Loucy (cell line): ENCODE results near the gene PRRX2.

Experiments used
- H2AFZ ChIP-seq: fragments of 200-600 bp; sonication (generic); 2 replicates; pipeline ENCODE4 v1.6.0; 2016; ENCODE audit warnings: antibody characterized with exemption, mild to moderate bottlenecking, low read length, moderate library complexity
- H3F3A ChIP-seq: fragments of 200-600 bp; 2 replicates; pipeline ENCODE4 v1.6.0; 2016; ENCODE audit warnings: antibody characterized with exemption, low read depth, mild to moderate bottlenecking
- H3K27me3 ChIP-seq: fragments of 200-600 bp; sonication (generic); 2 replicates; pipeline ENCODE4 v1.6.1; 2014; ENCODE audit warnings: low read length, mild to moderate bottlenecking; ENCODE audit not compliant: insufficient read depth, poor library complexity, severe bottlenecking
- H3K36me3 ChIP-seq: fragments of 200-600 bp; sonication (generic); 2 replicates; pipeline ENCODE4 v1.6.1; 2016; ENCODE audit warnings: low read length; ENCODE audit not compliant: insufficient read depth
- H3K4me1 ChIP-seq: fragments of 200-600 bp; sonication (generic); 2 replicates; pipeline ENCODE4 v1.5.1; 2014; ENCODE audit warnings: low read length, mild to moderate bottlenecking; ENCODE audit not compliant: insufficient read depth, poor library complexity, severe bottlenecking
- H3K4me2 ChIP-seq: fragments of 200-600 bp; sonication (generic); 2 replicates; pipeline ENCODE4 v1.6.0; 2014; ENCODE audit warnings: antibody characterized with exemption, low read length, low read depth, mild to moderate bottlenecking; ENCODE audit not compliant: poor library complexity, severe bottlenecking
- H3K4me3 ChIP-seq: fragments of 200-600 bp; sonication (generic); 2 replicates; pipeline ENCODE4 v1.5.1; 2014; ENCODE audit warnings: low read length, mild to moderate bottlenecking, mixed read lengths; ENCODE audit not compliant: poor library complexity, severe bottlenecking
- H3K79me2 ChIP-seq: fragments of 200-600 bp; sonication (generic); 2 replicates; pipeline ENCODE4 v1.6.1; 2014; ENCODE audit warnings: low read length; ENCODE audit not compliant: insufficient read depth
- H3K9ac ChIP-seq: fragments of 200-600 bp; sonication (generic); 2 replicates; pipeline ENCODE4 v1.6.0; 2014; ENCODE audit warnings: mild to moderate bottlenecking, low read depth, low read length, moderate library complexity; ENCODE audit not compliant: poor library complexity, severe bottlenecking
- H3K9me2 ChIP-seq: fragments of 200-600 bp; sonication (generic); replicated peaks from 2 replicates; pipeline ENCODE4 v1.6.1; 2016; ENCODE audit warnings: low read depth, low read length, mixed read lengths
- H3K9me3 ChIP-seq: fragments of 200-600 bp; sonication (generic); 2 replicates; pipeline ENCODE4 v1.6.1; 2014; ENCODE audit warnings: mild to moderate bottlenecking, antibody characterized with exemption, low read length, low read depth; ENCODE audit not compliant: insufficient read depth
- H4K20me1 ChIP-seq: fragments of 200-600 bp; sonication (generic); 2 replicates; pipeline ENCODE4 v1.6.0; 2014; ENCODE audit warnings: antibody characterized with exemption, low read length, mild to moderate bottlenecking; ENCODE audit not compliant: insufficient read depth, poor library complexity, severe bottlenecking
- CTCF ChIP-seq: fragments of 200-600 bp; sonication (generic); conservative IDR thresholded peaks from 2 replicates; pipeline ENCODE4 v1.5.1; 2014; ENCODE audit warnings: mild to moderate bottlenecking, antibody characterized with exemption, low read length
- EZH2phosphoT487 ChIP-seq: fragments of 200-600 bp; IDR thresholded peaks from 2 replicates; pipeline ENCODE4 v1.6.1; 2018; ENCODE audit warnings: antibody characterized with exemption, mild to moderate bottlenecking, moderate library complexity, borderline replicate concordance

Gene PRRX2

GRCh38 chr9:129750013-129750638, 84.7 kb downstream of the PRRX2 start:
- Histone ChIP-seq H3K36me3 (no peaks in the 10 kb centered on the region), H3K9me2 (no peaks in the 10 kb centered on the region), H3K4me1 (no peaks in the 10 kb centered on the region), H4K20me1 (no peaks in the 10 kb centered on the region), H3K27me3 (no peaks in the 10 kb centered on the region), H3K4me3 (no peak overlapping the region), H3F3A (no peaks in the 10 kb centered on the region), H2AFZ (no peak overlapping the region), H3K4me2 (no peak overlapping the region), H3K9me3 (no peaks in the 10 kb centered on the region), H3K9ac (no peak overlapping the region), H3K79me2 (no peaks in the 10 kb centered on the region)
- TF ChIP-seq EZH2phosphoT487: no peak
- no peak for TF ChIP-seq CTCF

- Histone ChIP-seq H3K4me3 (no peak overlapping the region), H3K27me3 (no peaks in the 10 kb centered on the region), H3K36me3 (no peaks in the 10 kb centered on the region), H3K4me2 (no peak overlapping the region), H3F3A (no peaks in the 10 kb centered on the region), H3K79me2 (no peaks in the 10 kb centered on the region), H3K9ac (no peak overlapping the region), H3K9me2 (no peaks in the 10 kb centered on the region), H4K20me1 (no peaks in the 10 kb centered on the region), H3K9me3 (no peaks in the 10 kb centered on the region), H3K4me1 (no peaks in the 10 kb centered on the region), H2AFZ (no peak overlapping the region)
- TF ChIP-seq EZH2phosphoT487 (no peak), CTCF (no peak)
These were observed 86.7 kb downstream of the PRRX2 start for GRCh38 chr9:129751841-129752801.

- Histone ChIP-seq H3K9me2 (no peaks in the 10 kb centered on the region), H3K4me1 (no peaks in the 10 kb centered on the region), H3F3A (no peaks in the 10 kb centered on the region), H3K4me3 (peak within 1 kb of the TSS; percentile 31), H3K4me2 (peak within 1 kb of the TSS; percentile 56), H2AFZ (no peak within 1 kb of the TSS), H4K20me1 (no peaks in the 10 kb centered on the region), H3K27me3 (no peaks in the 10 kb centered on the region), H3K79me2 (no peaks in the 10 kb centered on the region), H3K9ac (no peak within 1 kb of the TSS), H3K9me3 (no peaks in the 10 kb centered on the region), H3K36me3 (no peaks in the 10 kb centered on the region)
- TF ChIP-seq EZH2phosphoT487 (no peak), CTCF (no peak)
These were observed 87.7 kb downstream of the PRRX2 start, which contains the start of gene PTGES for GRCh38 chr9:129752900-129753729. TSS of gene PTGES (minus strand) at chr9:129753042. CDS start at chr9:129753012, 30 bp downstream.
